SK-N-MC (cell line): ENCODE measurements around the gene GLI3.

Source experiments
- EZH2 ChIP-seq: fragments of 200-600 bp; sonication (generic); IDR thresholded peaks from one replicate; pipeline ENCODE4 v1.6.1; 2017; ENCODE audit warnings: antibody characterized with exemption
- POLR2AphosphoS5 ChIP-seq: IDR thresholded peaks from 2 replicates; pipeline ENCODE4 v1.6.1; 2012; ENCODE audit warnings: mild to moderate bottlenecking, low read depth, low read length, borderline replicate concordance

DNA sequence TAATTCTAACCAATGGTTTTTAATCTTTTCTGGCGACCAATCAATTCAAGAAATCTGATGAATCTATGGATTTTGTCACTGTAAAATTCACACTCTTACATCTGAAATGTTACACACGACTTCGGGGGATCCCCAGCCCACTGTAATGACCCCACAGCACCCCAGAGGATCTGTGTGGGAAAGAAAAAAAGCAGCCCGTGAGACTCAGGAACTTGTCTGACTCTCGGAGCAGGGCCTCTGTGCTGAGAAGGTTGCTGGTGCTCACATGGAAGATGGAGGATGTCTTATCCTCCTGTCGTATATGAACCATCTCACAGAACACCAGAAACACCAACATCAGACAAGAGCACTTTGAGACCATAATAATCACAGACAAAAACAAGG lies 305.8 kb downstream of the GLI3 start:
- no peak for TF ChIP-seq POLR2AphosphoS5
- TF ChIP-seq EZH2, result no peak
